Sigmoid colon (tissue), 4 donors: ENCODE results near the gene RETREG1.

Source experiments
- EP300 ChIP-seq, 4 donors: sonication (generic); formaldehyde crosslinking; IDR thresholded peaks; one replicate each; pipeline ENCODE4 v1.6.1; 2017; ENCODE audit warnings: antibody characterized with exemption in 4 of 4
- POLR2A ChIP-seq, 2 donors: fragments of 450-650 bp; IDR thresholded peaks; one replicate each; pipeline ENCODE4 v1.6.1; 2016; ENCODE audit warnings: antibody characterized with exemption in 2 of 2, mild to moderate bottlenecking in 2 of 2, moderate library complexity in 2 of 2
- POLR2AphosphoS5 ChIP-seq, 4 donors: sonication (generic); formaldehyde crosslinking; IDR thresholded peaks; one replicate each; pipeline ENCODE4 v1.6.1; 2017; ENCODE audit warnings: antibody characterized with exemption in 4 of 4
- TF ChIP-seq, protein P1 (sequence below), 4 experiments: fragments of 450-650 bp in 3 of 4; fragments of 200-600 bp in 1 of 4; IDR thresholded peaks; one replicate each; pipeline ENCODE4 v1.5.1; 2016 to 2019; ENCODE audit warnings: antibody characterized with exemption in 4 of 4, mild to moderate bottlenecking in 3 of 4, moderate library complexity in 2 of 4

DNA sequence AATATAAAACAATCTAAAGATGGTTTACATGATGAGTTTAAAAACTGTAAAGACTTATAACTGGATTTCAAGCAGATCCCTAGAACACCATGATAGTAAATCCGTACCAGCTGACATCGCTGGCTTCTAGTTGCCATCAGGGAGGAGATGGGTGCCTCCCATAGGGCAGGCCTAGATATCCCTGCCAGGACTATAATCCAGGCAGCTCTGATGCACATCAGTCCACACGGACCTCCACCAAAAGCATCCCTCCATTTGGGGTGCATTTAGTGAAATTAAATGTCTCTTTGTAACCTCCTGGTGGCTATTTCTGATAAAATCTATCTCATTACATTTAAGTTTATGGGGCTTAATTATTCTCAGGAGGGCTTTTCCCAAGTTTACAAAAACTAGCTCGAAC, 45.8 kb downstream of the RETREG1 start:
- no peak for TF ChIP-seq EP300 (IDR thresholded peaks at IDR 0.05)
- TF ChIP-seq, protein P1, sequence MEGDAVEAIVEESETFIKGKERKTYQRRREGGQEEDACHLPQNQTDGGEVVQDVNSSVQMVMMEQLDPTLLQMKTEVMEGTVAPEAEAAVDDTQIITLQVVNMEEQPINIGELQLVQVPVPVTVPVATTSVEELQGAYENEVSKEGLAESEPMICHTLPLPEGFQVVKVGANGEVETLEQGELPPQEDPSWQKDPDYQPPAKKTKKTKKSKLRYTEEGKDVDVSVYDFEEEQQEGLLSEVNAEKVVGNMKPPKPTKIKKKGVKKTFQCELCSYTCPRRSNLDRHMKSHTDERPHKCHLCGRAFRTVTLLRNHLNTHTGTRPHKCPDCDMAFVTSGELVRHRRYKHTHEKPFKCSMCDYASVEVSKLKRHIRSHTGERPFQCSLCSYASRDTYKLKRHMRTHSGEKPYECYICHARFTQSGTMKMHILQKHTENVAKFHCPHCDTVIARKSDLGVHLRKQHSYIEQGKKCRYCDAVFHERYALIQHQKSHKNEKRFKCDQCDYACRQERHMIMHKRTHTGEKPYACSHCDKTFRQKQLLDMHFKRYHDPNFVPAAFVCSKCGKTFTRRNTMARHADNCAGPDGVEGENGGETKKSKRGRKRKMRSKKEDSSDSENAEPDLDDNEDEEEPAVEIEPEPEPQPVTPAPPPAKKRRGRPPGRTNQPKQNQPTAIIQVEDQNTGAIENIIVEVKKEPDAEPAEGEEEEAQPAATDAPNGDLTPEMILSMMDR (IDR thresholded peaks at IDR 0.05) = no peak
- no peak for TF ChIP-seq POLR2A (IDR thresholded peaks at IDR 0.05)
- TF ChIP-seq POLR2AphosphoS5 (IDR thresholded peaks at IDR 0.05) = no peak
